GM18519 (cell line): ENCODE results near the gene MRPL53.
"Not testable (repeated sequence)": the region's sequence is repeated elsewhere in the genome, so short reads cannot be mapped to it uniquely, and the experiment has no call there.

ENCODE experiments used
- ATAC-seq: cut with Tn5 transposase; IDR thresholded peaks from one replicate; pipeline ENCODE4 v1.9.1; 2021; ENCODE audit warnings: mild to moderate bottlenecking, moderate library complexity; ENCODE audit not compliant: unreplicated experiment, low FRiP score

MRPL53 gene

GRCh38 chr2:74482801-74483674 is 10.6 kb upstream of the MRPL53 start, which contains the start of the genes CCDC142 and TTC31:
Gene CCDC142 (minus strand): TSS chr2:74482998. CDS start chr2:74482837, 161 bp downstream.
Gene TTC31 (plus strand): TSS chr2:74483081. CDS start chr2:74483096, 15 bp downstream.
- peak; percentile 67 for ATAC-seq

GRCh38 chr2:74481961-74482800 is 9.7 kb upstream of the MRPL53 start:
- peak; percentile 34 for ATAC-seq

GRCh38 chr2:74481431-74481830 is 9.0 kb upstream of the MRPL53 start:
- ATAC-seq, result no peak

GRCh38 chr2:74474899-74475298 is 2.4 kb upstream of the MRPL53 start:
- no peak for ATAC-seq

- ATAC-seq, result no peak
Observed at GRCh38 chr2:74474481-74474880, 2.0 kb upstream of the MRPL53 start.

GRCh38 chr2:74472945-74473258 is 422 bp upstream of the MRPL53 start:
- ATAC-seq, result no peak

- no peak for ATAC-seq
Observed at GRCh38 chr2:74471332-74472065, 981 bp downstream of the MRPL53 start.

GRCh38 chr2:74470742-74471141 is 1.7 kb downstream of the MRPL53 start:
- ATAC-seq, result not testable (repeated sequence)

GRCh38 chr2:74464406-74464805 is 8.1 kb downstream of the MRPL53 start:
- no peak for ATAC-seq

- ATAC-seq, result no peak
Observed at GRCh38 chr2:74462786-74463105, 9.7 kb downstream of the MRPL53 start.

GRCh38 chr2:74462054-74462785 is 10.3 kb downstream of the MRPL53 start:
- ATAC-seq, result no peak

- no peak for ATAC-seq
Observed at GRCh38 chr2:74461187-74462053, 11.1 kb downstream of the MRPL53 start.

GRCh38 chr2:74460187-74460586 is 12.3 kb downstream of the MRPL53 start:
- ATAC-seq, result not testable (repeated sequence)

- not testable (repeated sequence) for ATAC-seq
Observed at GRCh38 chr2:74459503-74460118, 12.9 kb downstream of the MRPL53 start.

- no peak for ATAC-seq
Observed at GRCh38 chr2:74458938-74459363, 13.5 kb downstream of the MRPL53 start.

- ATAC-seq, result peak; percentile 79
Observed at GRCh38 chr2:74458132-74458937, 14.1 kb downstream of the MRPL53 start, which contains the start of gene WBP1. Gene WBP1 (plus strand): TSS chr2:74458438. CDS start chr2:74458603, 165 bp downstream.

GRCh38 chr2:74457549-74458131 is 14.8 kb downstream of the MRPL53 start:
- peak; percentile 4 for ATAC-seq
